ENCODE results near the gene ENTREP3.
"Not testable (repeated sequence)": the region's sequence is repeated elsewhere in the genome, so short reads cannot be mapped to it uniquely, and the experiment has no call there.

Gene ENTREP3

GRCh38 chr1:155227261-155228095, 27.8 kb downstream of the ENTREP3 start:
- no peaks in the 10 kb centered on the region for H3K9me3 Mint-ChIP-seq
- DNase-seq (peak; percentile 99), ATAC-seq (peak; percentile 95)
- H3K27me3 Mint-ChIP-seq, result no peaks in the 10 kb centered on the region
- H3K27ac Mint-ChIP-seq, result peak overlapping the region; percentile 89
- peaks cover 38% of the 10 kb centered on the region for H3K4me1 Mint-ChIP-seq
- H3K36me3 Mint-ChIP-seq (ENCODE audit: low read depth), result peaks cover 12% of the 10 kb centered on the region
- peak overlapping the region; percentile 95 for H3K4me3 Mint-ChIP-seq

DNA sequence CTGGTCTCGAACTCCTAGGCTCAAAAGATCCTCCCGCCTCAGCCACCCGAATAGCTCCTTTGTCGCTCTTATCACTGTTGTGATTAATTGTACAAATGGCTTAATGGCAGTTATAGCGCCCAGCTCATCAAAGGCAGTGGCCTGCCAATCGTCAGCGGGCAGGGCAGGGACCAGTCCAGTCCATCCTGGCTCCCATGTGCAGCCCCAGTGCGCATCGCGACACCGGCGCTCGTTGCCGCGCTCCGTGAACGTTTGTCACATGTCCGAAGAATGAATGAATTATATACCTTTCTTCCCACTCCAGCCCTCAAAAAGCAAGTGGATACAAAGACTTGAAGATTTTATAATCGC, 28.4 kb downstream of the ENTREP3 start:
- Mint-ChIP-seq H3K4me1 (peaks cover 38% of the 10 kb centered on the region), H3K9me3 (no peaks in the 10 kb centered on the region), H3K36me3 (ENCODE audit: low read depth) (peaks cover 12% of the 10 kb centered on the region), H3K27me3 (no peaks in the 10 kb centered on the region), H3K4me3 (peak overlapping the region; percentile 95), H3K27ac (peak overlapping the region; percentile 89)
- ATAC-seq (peak; percentile 31), DNase-seq (peak; percentile 59)

DNA sequence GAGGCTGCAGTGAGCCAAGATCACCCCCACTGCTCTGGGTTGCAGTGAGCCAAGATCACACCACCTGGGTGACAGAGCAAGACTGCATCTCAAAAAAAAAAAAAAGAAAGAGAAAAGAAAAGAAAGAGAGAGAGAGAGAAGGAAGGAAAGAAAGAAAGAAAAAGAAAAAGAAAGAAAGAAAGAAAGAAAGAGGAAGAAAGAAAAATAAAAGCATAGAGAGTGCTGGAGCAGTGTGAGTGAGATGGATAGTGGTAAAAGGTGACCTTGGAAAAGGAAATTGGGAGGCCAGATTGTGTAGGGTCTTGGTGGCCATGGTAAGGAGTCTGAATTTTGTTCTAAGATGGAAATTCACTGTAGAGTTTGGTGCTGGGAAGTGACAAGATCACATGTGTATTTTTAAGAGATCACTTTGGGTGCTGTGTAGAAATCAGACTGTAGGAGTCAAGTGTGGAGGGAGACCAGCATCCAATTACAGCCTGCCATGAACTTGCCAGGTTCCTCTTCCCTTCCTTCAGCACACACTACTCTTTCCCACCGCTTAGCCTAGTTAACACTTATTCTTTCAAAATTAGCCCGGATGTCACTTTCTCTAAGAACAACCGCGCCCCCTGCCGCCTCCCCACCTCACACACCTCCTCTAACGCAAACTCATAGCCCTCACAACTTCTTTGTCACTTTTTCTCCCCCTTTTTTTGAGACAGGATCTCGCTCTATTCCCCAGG, 28.9 kb downstream of the ENTREP3 start:
- peak overlapping the region; percentile 89 for H3K27ac Mint-ChIP-seq

DNA sequence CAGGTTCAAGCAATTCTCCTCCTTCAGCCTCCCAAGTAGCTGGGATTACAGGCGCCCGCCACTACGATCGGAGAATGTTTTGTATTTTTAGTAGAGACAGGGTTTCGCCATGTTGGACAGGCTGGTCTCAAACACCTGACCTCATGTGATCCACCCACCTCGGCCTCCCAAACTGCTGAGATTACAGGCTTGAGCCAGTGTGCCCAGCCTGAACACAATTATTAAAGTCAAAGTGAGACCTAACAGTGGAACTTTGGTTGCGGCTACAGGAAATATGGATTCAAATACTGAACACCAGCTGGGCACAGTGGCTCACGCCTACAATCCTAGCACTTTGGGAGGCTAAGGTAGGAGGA, 29.9 kb downstream of the ENTREP3 start:
- ATAC-seq, DNase-seq, H3K9me3 Mint-ChIP-seq, H3K27me3 Mint-ChIP-seq: not testable (repeated sequence)
- Mint-ChIP-seq H3K4me1 (peaks cover 38% of the 10 kb centered on the region), H3K27ac (peak overlapping the region; percentile 52), H3K36me3 (ENCODE audit: low read depth) (peaks cover 12% of the 10 kb centered on the region), H3K4me3 (peak overlapping the region; percentile 95)

More for the DNA sequence above, 28.9 kb downstream of the ENTREP3 start:
- peak overlapping the region; percentile 95 for H3K4me3 Mint-ChIP-seq
- peak; percentile 84 for DNase-seq
- no peaks in the 10 kb centered on the region for H3K9me3 Mint-ChIP-seq
- peaks cover 12% of the 10 kb centered on the region for H3K36me3 Mint-ChIP-seq (ENCODE audit: low read depth)
- peak; percentile 40 for ATAC-seq
- H3K27me3 Mint-ChIP-seq, result no peaks in the 10 kb centered on the region
- H3K4me1 Mint-ChIP-seq, result peaks cover 38% of the 10 kb centered on the region

DNA sequence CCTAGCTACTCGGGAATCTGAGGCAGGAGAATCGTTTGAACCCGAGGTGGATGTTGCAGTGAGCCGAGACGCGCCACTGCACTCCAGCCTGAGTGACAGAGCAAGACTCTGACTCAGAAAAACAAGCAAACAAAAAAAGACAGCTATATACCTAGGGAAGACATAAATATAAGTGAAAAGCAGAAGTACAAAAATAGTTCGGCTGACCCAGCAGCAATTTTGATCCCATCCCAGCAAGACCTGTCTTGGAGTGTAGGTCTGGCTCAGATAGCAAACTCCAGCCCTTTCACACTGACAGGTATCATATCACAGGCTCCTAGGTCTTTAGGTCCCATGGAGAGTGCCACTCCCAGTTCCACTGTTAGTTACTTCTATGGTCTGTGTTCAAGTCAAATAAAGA, 32.2 kb downstream of the ENTREP3 start:
- DNase-seq, result no peak
- no peak for ATAC-seq
- Mint-ChIP-seq H3K4me3 (no peak overlapping the region), H3K27me3 (no peaks in the 10 kb centered on the region), H3K9me3 (no peaks in the 10 kb centered on the region), H3K27ac (no peak overlapping the region), H3K4me1 (peaks cover 44% of the 10 kb centered on the region), H3K36me3 (ENCODE audit: low read depth) (peaks cover 12% of the 10 kb centered on the region)

GRCh38 chr1:155220211-155220965, 34.9 kb downstream of the ENTREP3 start:
- not testable (repeated sequence) for ATAC-seq; H3K27me3 Mint-ChIP-seq; DNase-seq; H3K9me3 Mint-ChIP-seq; H3K36me3 Mint-ChIP-seq (ENCODE audit: low read depth); H3K4me3 Mint-ChIP-seq
- Mint-ChIP-seq H3K4me1 (peaks cover 24% of the 10 kb centered on the region), H3K27ac (peak overlapping the region; percentile 19)

DNA sequence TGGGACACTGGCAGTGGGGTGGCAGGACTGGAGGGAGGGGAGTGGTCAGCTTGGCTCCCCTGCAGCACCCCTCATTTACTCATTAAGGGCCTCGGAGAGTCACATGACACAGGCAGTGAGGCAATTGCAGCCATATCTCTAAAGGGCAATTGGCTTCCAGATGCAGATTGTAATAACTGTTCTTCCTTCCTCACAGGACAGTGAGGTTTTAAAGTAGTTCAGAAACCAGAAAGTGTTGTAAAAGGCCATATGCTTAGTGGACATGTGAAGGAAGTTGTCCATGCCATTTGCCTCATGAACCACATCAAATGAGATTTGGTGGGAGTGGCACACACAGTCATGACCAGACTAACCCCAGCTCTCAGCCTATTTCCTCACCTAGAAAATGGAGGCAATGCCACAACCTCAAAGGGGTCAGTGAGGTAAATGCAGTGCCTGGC, 35.7 kb downstream of the ENTREP3 start:
- Mint-ChIP-seq H3K36me3 (ENCODE audit: low read depth) (peaks cover 2% of the 10 kb centered on the region), H3K27ac (peak overlapping the region; percentile 53), H3K27me3 (no peaks in the 10 kb centered on the region), H3K4me3 (no peak overlapping the region), H3K9me3 (no peaks in the 10 kb centered on the region), H3K4me1 (peaks cover 18% of the 10 kb centered on the region)
- ATAC-seq, result no peak
- DNase-seq, result no peak

DNA sequence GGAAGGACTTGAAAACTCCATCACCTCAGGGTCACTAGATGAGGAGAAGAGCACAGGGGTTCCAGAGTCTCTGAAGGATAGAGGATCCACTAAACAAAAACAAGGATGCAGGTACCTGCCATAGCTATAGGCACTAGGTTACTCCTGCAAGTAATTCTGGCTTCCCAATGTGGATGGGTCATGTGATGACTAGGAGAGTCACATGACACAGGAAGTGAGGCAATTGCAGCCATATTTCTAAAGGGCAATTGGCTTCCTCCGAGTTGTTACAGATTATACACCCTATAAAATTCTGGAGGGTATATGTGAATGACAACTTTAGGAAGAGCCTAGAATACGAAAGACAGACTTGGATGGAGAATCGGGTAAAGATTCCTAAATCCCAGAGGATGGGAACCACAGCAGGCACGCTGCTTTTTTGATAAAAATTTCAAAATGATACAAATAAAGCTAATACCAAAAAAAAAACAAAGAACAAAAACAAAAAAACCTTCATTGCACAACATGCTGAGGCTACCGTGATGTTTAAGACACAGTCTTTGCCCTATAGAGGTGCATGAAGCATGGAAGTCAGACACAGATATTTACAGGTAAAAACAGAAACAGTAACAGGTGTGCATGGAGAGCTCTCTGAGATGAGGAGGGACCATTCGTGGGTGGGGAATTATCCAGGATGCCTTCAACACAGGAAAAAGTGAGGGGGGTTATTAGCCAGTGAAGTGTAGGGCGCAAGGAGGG, 36.3 kb downstream of the ENTREP3 start:
- no peak for DNase-seq
- no peak for ATAC-seq
- Mint-ChIP-seq H3K9me3 (no peaks in the 10 kb centered on the region), H3K36me3 (ENCODE audit: low read depth) (no peaks in the 10 kb centered on the region), H3K4me3 (peak overlapping the region; percentile 15), H3K27ac (peak overlapping the region; percentile 53), H3K27me3 (no peaks in the 10 kb centered on the region), H3K4me1 (peaks cover 14% of the 10 kb centered on the region)

- H3K4me3 Mint-ChIP-seq, DNase-seq, H3K27me3 Mint-ChIP-seq, ATAC-seq, H3K27ac Mint-ChIP-seq, H3K9me3 Mint-ChIP-seq: not testable (repeated sequence)
- H3K36me3 Mint-ChIP-seq (ENCODE audit: low read depth), result peaks cover 11% of the 10 kb centered on the region
- peaks cover 19% of the 10 kb centered on the region for H3K4me1 Mint-ChIP-seq
Measured at GRCh38 chr1:155214702-155215101, 40.6 kb downstream of the ENTREP3 start.

DNA sequence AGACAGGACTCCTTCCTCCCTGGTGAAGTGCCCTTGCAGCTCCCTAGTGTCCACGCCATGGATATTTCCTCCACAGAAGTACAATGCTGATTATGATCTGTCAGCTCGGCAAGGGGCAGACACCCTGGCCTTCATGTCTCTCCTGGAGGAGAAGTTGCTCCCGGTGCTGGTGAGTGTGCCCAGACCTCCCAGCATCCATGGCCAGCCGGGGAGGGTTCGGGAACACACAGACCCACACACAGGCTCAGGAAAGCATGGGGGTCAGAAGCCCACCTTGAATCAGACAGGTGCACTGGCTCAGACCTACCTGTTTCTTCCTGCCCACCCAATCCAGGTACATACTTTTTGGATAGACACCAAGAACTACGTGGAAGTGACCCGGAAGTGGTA, 43.2 kb downstream of the ENTREP3 start:
- Mint-ChIP-seq H3K4me1 (peaks cover 25% of the 10 kb centered on the region), H3K36me3 (ENCODE audit: low read depth) (peaks cover 11% of the 10 kb centered on the region)
- H3K27ac Mint-ChIP-seq, ATAC-seq, H3K27me3 Mint-ChIP-seq, DNase-seq, H3K9me3 Mint-ChIP-seq, H3K4me3 Mint-ChIP-seq: not testable (repeated sequence)

DNA sequence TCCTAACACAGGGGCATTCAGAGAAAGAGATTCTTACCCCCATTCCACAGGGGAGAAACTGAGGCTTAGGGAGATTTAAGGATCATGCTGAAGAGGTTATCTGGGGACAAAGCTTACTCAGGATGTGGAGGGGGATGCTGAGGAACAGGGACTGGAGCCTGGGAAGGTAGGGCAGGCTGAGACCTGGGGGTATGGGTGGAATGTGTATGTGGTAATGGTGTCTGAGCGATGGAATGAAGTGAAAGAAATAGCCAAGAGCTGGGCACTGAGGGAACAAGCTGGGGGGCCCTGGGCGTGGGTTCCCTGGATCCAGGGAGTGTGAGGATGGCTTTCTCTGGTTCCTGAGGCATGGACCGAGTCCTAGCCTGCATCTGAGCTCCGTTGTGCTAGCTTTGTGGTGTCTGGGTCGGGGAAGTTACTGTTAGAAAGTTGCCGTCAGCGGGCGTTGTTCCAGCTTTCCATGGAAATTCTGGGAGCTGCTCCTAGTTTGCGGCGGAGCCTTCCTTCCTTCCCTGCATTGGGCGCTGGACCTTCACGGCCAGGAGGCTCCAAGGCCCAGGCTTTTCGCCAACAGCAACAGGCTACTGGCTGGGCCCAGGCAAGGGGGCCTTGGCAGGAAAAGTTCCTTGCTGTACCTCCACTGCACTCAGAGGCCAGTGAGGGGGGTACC, 43.8 kb downstream of the ENTREP3 start:
- not testable (repeated sequence) for H3K4me3 Mint-ChIP-seq, DNase-seq, ATAC-seq, H3K27ac Mint-ChIP-seq, H3K27me3 Mint-ChIP-seq, H3K9me3 Mint-ChIP-seq
- Mint-ChIP-seq H3K4me1 (peaks cover 29% of the 10 kb centered on the region), H3K36me3 (ENCODE audit: low read depth) (peaks cover 11% of the 10 kb centered on the region)

DNA sequence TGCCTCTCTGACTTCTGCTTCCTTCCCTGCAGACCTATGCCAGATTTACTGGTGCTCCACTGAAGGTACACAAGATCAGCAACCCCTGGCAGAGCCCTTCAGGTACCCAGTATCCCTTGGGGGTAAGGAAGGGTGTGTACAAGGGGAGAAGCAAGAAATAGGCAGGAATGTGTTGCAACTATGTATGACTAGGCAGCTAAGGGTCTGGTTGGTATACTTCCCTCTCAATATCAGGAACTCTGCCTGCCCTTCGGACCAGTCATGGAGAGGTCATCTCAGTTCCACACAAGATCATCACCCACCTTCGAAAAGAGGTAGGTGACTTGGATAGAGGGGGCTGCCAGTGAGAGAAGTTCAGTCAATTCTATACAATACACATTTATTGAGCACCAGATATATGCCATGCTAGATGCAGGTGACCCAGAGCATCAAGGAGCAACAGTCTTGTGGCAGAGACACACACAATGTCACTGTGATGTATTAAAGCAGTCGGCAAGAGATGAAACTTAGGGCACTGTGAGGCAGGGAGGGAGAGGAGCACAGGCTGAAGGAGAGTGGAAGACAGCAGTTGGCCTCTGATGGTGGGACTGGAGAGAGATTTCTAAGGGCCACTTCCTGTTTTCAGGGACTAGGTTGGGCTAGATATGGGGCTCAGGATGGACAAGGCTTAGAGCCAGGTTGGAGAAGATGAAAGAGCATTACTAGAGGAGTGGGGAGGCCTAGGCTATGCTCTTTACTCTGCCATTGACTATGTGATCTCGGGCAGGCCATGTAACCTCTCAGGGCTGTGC, 44.8 kb downstream of the ENTREP3 start:
- H3K27ac Mint-ChIP-seq, result peak overlapping the region; percentile 94
- H3K9me3 Mint-ChIP-seq, result no peaks in the 10 kb centered on the region
- ATAC-seq, result no peak
- H3K4me1 Mint-ChIP-seq, result peaks cover 29% of the 10 kb centered on the region
- peak overlapping the region; percentile 93 for H3K4me3 Mint-ChIP-seq
- no peaks in the 10 kb centered on the region for H3K27me3 Mint-ChIP-seq
- H3K36me3 Mint-ChIP-seq (ENCODE audit: low read depth), result peaks cover 11% of the 10 kb centered on the region
- no peak for DNase-seq

GRCh38 chr1:155209312-155209721, 46.0 kb downstream of the ENTREP3 start:
- no peaks in the 10 kb centered on the region for H3K27me3 Mint-ChIP-seq
- ATAC-seq (no peak), DNase-seq (no peak)
- H3K4me3 Mint-ChIP-seq, result peak overlapping the region; percentile 93
- H3K27ac Mint-ChIP-seq, result peak overlapping the region; percentile 94
- H3K4me1 Mint-ChIP-seq, result peaks cover 29% of the 10 kb centered on the region
- peaks cover 11% of the 10 kb centered on the region for H3K36me3 Mint-ChIP-seq (ENCODE audit: low read depth)
- no peaks in the 10 kb centered on the region for H3K9me3 Mint-ChIP-seq
